Measurements from ENCODE around the gene LSP1. TPM values are rescaled to one million over a fixed set of nuclear protein-coding genes. Genes with fewer than 3 reads are reported as not detected.

Gene LSP1
- total RNA-seq, 1 donor, result 357 TPM

DNA sequence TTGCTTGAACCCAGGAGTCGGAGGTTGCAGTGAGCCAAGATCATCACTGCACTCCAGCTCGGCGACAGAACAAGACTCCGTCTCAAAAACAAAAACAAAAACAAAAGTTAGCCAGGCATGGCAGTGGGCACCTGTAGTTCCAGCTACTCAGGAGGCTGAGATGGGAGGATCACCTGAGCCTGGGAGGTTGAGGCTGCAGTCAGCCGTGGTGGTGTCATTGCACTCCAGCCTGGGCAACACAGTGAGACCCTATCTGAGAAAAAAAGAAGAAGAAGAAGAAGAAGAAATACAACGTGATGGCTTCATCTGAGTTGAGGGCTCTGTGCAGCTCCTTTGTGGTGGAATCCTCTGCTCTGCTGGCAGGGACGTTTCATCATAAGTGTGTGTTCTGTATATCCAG, 56.6 kb downstream of the LSP1 start:
- no peak overlapping the region for H3K4me3 ChIP-seq (ENCODE audit: low read length)
- no peaks in the 10 kb centered on the region for H3K27me3 ChIP-seq (ENCODE audit: insufficient read depth, low read length)
- H3K4me1 ChIP-seq (ENCODE audit: insufficient read depth, low read length), result peaks cover 11% of the 10 kb centered on the region
- H3K9me3 ChIP-seq (ENCODE audit: low read depth, low read length), result no peaks in the 10 kb centered on the region

- no peaks in the 10 kb centered on the region for H3K27me3 ChIP-seq (ENCODE audit: insufficient read depth, low read length)
- no peak overlapping the region for H3K4me3 ChIP-seq (ENCODE audit: low read length)
- H3K9me3 ChIP-seq (ENCODE audit: low read depth, low read length), result no peaks in the 10 kb centered on the region
- peaks cover 11% of the 10 kb centered on the region for H3K4me1 ChIP-seq (ENCODE audit: insufficient read depth, low read length)
These were observed 59.5 kb downstream of the LSP1 start for GRCh38 chr11:1912289-1912878.

DNA sequence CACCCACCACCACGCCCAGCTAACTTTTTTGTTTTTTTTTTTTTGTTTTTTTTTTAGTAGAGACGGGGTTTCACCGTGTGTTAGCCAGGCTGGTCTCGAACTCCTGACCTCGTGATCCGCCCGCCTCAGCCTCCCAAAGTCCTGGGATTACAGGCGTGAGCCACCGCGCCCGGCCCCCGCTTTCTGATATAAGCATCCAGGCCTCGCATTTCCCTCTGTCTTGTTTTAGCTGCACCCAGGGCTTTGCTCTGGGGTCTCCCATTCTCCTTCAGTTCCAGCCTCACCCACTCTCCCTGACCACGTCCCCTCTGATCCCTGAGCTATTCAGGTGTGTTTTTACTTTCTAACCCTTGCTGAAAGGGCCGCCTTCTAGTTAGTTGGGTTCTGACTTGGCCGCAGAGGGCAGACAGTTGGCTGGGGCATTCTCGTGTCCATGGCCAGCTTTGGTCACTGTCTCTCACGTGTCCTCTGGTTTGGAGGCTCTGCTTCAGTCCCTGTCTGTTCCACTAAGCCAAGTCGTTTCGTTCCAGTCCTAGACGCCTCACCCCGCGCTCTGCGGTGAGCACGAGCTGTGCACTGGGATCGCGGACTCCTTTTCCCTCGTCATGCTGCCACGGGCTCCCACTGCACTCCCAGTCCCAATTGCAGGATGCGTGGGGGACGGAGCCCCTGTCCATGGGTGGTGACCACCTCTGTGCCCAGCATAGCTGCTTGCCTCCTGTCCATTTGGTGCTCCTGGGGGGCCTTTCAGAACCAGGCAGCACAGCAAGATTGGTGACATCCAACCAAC, 60.6 kb downstream of the LSP1 start:
- Histone ChIP-seq H3K27me3 (ENCODE audit: insufficient read depth, low read length) (no peaks in the 10 kb centered on the region), H3K4me3 (ENCODE audit: low read length) (no peak overlapping the region), H3K4me1 (ENCODE audit: insufficient read depth, low read length) (peaks cover 11% of the 10 kb centered on the region), H3K9me3 (ENCODE audit: low read depth, low read length) (no peaks in the 10 kb centered on the region)

- Histone ChIP-seq H3K4me3 (ENCODE audit: low read length) (no peak overlapping the region), H3K27me3 (ENCODE audit: insufficient read depth, low read length) (no peaks in the 10 kb centered on the region), H3K9me3 (ENCODE audit: low read depth, low read length) (no peaks in the 10 kb centered on the region), H3K4me1 (ENCODE audit: insufficient read depth, low read length) (peaks cover 11% of the 10 kb centered on the region)
These were observed 62.9 kb downstream of the LSP1 start for GRCh38 chr11:1915795-1916131.

DNA sequence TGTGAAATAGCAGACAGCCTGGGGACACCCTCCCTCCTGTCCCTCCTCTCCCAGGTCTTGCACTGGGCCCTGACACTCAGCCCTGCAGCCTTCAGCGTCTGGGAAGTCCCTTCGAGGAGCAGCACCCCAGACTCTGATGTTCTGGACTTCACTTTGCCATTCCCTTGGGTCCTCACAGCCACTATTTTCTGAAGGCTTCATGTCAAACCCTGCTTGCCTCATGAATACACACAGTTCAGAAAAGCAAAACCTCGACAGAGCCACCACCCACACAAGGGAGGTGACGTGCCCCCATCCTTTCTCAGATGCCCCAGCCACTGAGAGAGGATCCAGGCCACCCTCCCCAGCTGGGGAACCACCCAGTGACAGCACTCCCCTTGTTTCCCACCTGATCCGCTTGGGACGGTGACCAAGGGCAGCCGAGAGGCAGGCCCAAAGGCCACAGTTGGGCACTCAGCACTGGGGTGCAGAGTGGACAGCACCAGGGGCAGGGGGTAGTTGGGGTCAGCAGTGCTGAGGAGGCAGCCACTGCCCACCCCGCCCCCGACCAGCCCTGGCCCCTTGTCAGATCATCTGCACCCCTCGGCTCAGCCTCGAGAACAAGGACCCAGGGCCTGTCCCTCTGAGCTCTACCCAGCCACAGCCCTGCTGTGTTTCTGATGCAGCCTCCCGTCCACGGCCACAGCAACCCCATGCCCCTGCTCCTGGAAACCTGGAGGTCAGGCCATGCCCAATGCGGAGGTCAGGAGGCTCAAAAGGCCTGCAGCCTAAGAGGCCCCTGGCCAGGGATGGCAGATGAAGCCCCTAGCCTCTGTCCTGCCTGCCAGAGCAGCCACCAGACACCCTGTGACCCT, 63.5 kb downstream of the LSP1 start:
- H3K4me3 ChIP-seq (ENCODE audit: low read length), result no peak overlapping the region
- no peaks in the 10 kb centered on the region for H3K27me3 ChIP-seq (ENCODE audit: insufficient read depth, low read length)
- peaks cover 11% of the 10 kb centered on the region for H3K4me1 ChIP-seq (ENCODE audit: insufficient read depth, low read length)
- no peaks in the 10 kb centered on the region for H3K9me3 ChIP-seq (ENCODE audit: low read depth, low read length)

DNA sequence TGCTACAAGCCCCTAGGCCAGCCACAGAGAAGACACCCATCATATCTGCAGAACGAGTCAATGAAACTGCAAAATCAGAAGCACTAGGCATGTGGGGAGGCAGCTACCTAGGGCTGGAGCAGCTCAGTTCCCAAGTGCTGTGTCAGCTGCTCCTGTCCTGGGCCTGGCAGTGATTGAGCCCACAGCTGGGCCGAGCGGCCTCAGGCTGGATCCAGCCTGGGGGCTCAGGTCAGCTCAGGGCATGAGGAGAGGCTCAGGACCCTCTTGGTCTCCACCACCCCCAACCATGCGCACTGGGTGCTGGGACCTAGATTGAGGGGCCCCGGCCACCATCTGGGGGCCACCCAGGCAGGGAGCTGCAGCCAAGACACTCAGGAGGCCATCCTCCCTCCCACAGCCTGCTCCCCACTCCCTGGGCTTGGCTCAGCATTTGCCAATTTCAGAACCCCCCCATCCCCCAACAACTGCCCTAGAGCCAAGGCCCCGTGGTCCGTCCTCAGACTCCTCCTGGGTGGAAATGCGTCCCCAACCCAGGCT, 64.2 kb downstream of the LSP1 start:
- Histone ChIP-seq H3K4me3 (ENCODE audit: low read length) (no peak overlapping the region), H3K4me1 (ENCODE audit: insufficient read depth, low read length) (peaks cover 7% of the 10 kb centered on the region), H3K9me3 (ENCODE audit: low read depth, low read length) (no peaks in the 10 kb centered on the region), H3K27me3 (ENCODE audit: insufficient read depth, low read length) (no peaks in the 10 kb centered on the region)

DNA sequence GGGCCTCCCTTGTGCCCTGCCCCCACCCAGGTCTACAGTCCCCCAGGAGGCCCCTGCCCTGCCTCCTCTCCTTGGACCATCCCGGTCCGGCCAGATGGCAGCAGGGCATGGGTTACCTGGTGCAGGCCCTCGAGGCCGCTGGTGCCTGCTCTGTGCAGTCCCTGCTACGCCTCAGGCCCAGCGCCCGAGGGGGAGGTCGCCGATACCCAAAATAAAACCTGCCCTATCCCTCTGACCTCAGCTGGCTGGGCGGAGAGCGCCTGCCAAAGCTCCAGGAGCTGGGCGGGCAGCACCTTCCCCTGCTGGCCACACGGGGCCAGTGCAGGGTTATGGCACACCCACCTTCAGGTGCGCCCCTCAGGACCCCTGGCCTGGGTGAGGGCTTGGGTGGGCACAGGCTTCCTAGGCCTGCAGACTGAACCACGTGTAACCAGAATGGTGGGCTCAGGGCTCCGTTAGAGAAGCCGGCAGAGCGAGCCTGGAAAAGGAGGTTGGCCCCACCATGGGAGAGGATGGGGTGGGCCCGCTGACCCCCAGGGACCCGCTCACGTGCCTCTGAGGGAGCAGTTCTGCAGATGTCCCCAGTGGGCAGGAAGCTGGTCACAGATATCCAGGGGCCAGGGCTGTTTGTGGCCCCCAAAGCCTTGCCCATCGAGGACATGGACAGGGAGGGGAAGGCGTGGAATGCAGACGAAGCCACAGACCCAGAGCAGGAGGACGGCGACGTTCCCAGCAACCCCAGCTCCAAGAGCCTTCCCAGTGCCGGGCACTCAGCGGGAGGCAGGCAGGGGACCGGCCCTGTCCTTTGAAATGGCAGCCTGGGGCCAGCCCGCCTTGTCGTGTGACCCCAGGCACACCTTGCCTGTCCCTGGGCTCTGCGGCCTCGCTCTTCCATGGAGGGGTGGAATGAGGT, 64.9 kb downstream of the LSP1 start:
- no peaks in the 10 kb centered on the region for H3K27me3 ChIP-seq (ENCODE audit: insufficient read depth, low read length)

GRCh38 chr11:1918436-1919315, 65.8 kb downstream of the LSP1 start:
- no peaks in the 10 kb centered on the region for H3K27me3 ChIP-seq (ENCODE audit: insufficient read depth, low read length)
- H3K4me3 ChIP-seq (ENCODE audit: low read length), result no peak overlapping the region
- H3K4me1 ChIP-seq (ENCODE audit: insufficient read depth, low read length), result no peaks in the 10 kb centered on the region
- H3K9me3 ChIP-seq (ENCODE audit: low read depth, low read length), result no peaks in the 10 kb centered on the region

More for the DNA sequence above, 64.9 kb downstream of the LSP1 start:
- Histone ChIP-seq H3K4me1 (ENCODE audit: insufficient read depth, low read length) (peaks cover under 1% of the 10 kb centered on the region), H3K4me3 (ENCODE audit: low read length) (no peak overlapping the region), H3K9me3 (ENCODE audit: low read depth, low read length) (no peaks in the 10 kb centered on the region)

GRCh38 chr11:1919391-1920127, 66.7 kb downstream of the LSP1 start, which contains the start of gene TNNT3:
TSS of gene TNNT3 (plus strand) at chr11:1919703. CDS start at chr11:1922875, 3,172 bp downstream.
- no peaks in the 10 kb centered on the region for H3K9me3 ChIP-seq (ENCODE audit: low read depth, low read length)
- H3K4me1 ChIP-seq (ENCODE audit: insufficient read depth, low read length), result no peaks in the 10 kb centered on the region
- H3K27me3 ChIP-seq (ENCODE audit: insufficient read depth, low read length), result no peaks in the 10 kb centered on the region
- no peak within 1 kb of the TSS for H3K4me3 ChIP-seq (ENCODE audit: low read length)

- Histone ChIP-seq H3K4me3 (ENCODE audit: low read length) (no peak overlapping the region), H3K4me1 (ENCODE audit: insufficient read depth, low read length) (no peaks in the 10 kb centered on the region), H3K9me3 (ENCODE audit: low read depth, low read length) (no peaks in the 10 kb centered on the region)
These were observed 67.4 kb downstream of the LSP1 start for GRCh38 chr11:1920128-1920908.

DNA sequence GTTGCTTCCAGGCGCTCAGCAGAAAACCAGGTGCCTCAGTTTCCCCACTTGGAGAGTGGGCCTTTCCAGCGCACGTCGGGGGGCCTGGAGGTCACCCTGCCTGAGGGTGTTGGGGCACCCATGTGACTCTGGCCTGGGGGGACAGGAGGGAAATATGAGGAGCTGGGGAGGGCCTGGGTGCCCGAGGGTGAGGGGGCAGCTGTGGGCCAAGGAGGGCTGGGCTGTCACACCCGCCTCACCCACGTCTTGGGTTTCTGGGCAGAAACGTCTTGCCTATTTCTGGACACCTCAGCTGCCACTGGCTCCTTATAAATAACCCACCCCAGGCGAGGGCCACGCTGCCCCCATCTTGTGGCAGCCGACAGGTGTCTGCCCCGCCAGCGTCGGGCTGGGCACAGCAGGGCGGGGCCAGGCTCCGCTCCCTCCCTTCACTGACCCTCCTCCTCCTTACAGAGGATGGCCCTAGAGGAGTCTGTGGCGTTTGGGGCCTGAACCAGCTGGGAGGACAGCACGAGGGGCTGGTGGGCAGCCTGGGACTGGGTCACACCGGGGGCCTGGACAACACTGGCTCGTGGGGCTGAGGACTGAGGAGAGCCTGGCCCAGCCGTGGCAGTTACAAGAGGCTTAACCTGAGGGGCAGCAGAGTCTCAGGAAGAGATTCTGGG, 68.2 kb downstream of the LSP1 start:
- H3K27me3 ChIP-seq (ENCODE audit: insufficient read depth, low read length), result no peaks in the 10 kb centered on the region
- H3K9me3 ChIP-seq (ENCODE audit: low read depth, low read length), result no peaks in the 10 kb centered on the region
- H3K4me3 ChIP-seq (ENCODE audit: low read length), result no peak overlapping the region
- H3K4me1 ChIP-seq (ENCODE audit: insufficient read depth, low read length), result no peaks in the 10 kb centered on the region

More at GRCh38 chr11:1920128-1920908, 67.4 kb downstream of the LSP1 start:
- H3K27me3 ChIP-seq (ENCODE audit: insufficient read depth, low read length), result no peaks in the 10 kb centered on the region

DNA sequence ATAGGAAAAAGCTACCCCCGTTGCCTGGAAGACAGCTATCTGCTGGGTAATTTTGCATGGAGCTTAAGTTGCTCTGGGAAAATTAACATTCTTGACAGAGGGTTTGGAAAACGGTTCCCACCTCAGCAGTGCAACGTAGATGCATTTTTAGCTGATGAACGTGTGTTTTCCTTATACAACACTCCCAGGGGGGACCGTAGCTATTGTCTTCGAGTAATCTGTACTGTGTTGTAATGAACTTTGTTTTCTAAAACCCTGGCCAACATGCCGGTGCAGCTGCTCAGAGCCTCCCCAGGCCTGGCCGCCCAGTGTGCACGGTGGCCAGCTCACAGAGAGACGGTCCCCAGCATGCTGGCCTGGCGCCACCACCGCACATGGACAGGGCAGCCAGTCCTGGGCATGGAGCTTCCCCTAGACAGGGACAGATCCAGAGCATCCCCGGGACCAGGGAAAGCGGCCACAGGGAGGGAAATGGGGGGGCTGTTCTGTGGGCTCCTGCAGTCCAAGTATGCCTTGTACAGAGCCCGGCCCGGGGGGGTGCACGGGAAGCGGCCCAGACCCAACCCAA, 68.8 kb downstream of the LSP1 start:
- Histone ChIP-seq H3K4me1 (ENCODE audit: insufficient read depth, low read length) (no peaks in the 10 kb centered on the region), H3K4me3 (ENCODE audit: low read length) (no peak overlapping the region), H3K27me3 (ENCODE audit: insufficient read depth, low read length) (no peaks in the 10 kb centered on the region), H3K9me3 (ENCODE audit: low read depth, low read length) (no peaks in the 10 kb centered on the region)

Data from mononuclear cell (primary cell).